Spleen (tissue), 11 donors: ENCODE results near the gene TMEM217. TPM values are rescaled to one million over a fixed set of nuclear protein-coding genes. Genes with fewer than 3 reads are reported as not detected.

Source experiments
- DNase-seq: peaks from one replicate; pipeline ENCODE4 v3.0.0-alpha.2; 2020
- H3K27ac ChIP-seq, 8 donors: fragments of 200-600 bp; sonication (generic) in 7 of 8; 1 replicate in 4 of 8; 2 replicates in 4 of 8; pipeline versions ENCODE4 v1.5.0 to v1.8.0; 2016 to 2021; ENCODE audit warnings: inconsistent platforms in 4 of 8, mild to moderate bottlenecking in 4 of 8, moderate library complexity in 1 of 8
- H3K27me3 ChIP-seq, 7 donors: fragments of 200-600 bp; sonication (generic) in 6 of 7; replicated peaks in 1 of 7; 1 replicate in 4 of 7; 2 replicates in 3 of 7; pipeline versions ENCODE4 v1.5.0 to v1.8.0; 2016 to 2021; ENCODE audit warnings: inconsistent platforms in 3 of 7, mild to moderate bottlenecking in 1 of 7
- H3K36me3 ChIP-seq, 6 donors: fragments of 200-600 bp; sonication (generic) in 5 of 6; 1 replicate in 4 of 6; 2 replicates in 2 of 6; pipeline versions ENCODE4 v1.5.0 to v1.8.0; 2016 to 2021; ENCODE audit warnings: inconsistent platforms in 2 of 6
- H3K4me1 ChIP-seq, 6 donors: fragments of 200-600 bp; sonication (generic) in 5 of 6; 1 replicate in 3 of 6; 2 replicates in 3 of 6; pipeline versions ENCODE4 v1.5.0 to v1.8.0; 2016 to 2021; ENCODE audit warnings: inconsistent platforms in 3 of 6
- H3K4me3 ChIP-seq, 8 donors: fragments of 200-600 bp; sonication (generic) in 7 of 8; 1 replicate in 4 of 8; 2 replicates in 4 of 8; pipeline versions ENCODE4 v1.5.0 to v1.8.0; 2016 to 2021; ENCODE audit warnings: inconsistent platforms in 4 of 8, mild to moderate bottlenecking in 4 of 8, moderate library complexity in 2 of 8
- H3K9me3 ChIP-seq, 8 donors: fragments of 200-600 bp; sonication (generic) in 7 of 8; 1 replicate in 4 of 8; 2 replicates in 4 of 8; pipeline versions ENCODE4 v1.5.0 to v1.8.0; 2016 to 2021; ENCODE audit warnings: inconsistent platforms in 4 of 8
- POLR2A ChIP-seq, 3 donors: fragments of 450-650 bp; IDR thresholded peaks; one replicate each; pipeline ENCODE4 v1.5.1; 2017; ENCODE audit warnings: antibody characterized with exemption in 3 of 3, mild to moderate bottlenecking in 1 of 3
- POLR2AphosphoS5 ChIP-seq, 3 donors: sonication (generic); formaldehyde crosslinking; IDR thresholded peaks; one replicate each; pipeline ENCODE4 v1.5.1; 2017; ENCODE audit warnings: antibody characterized with exemption in 3 of 3
- WGBS, 5 donors: extraction: QIAGEN DNeasy Blood & Tissue Kit in 3 of 5; methylation state at CpG; one replicate each; pipeline versions ENCODE4 v1.1.5 to v1.1.7; 2013 to 2018; 5-methylcytosine and 5-hydroxymethylcytosine counted together
- intact Hi-C: fragments of 100-400 bp; cut with DNase I; formaldehyde crosslinking; loops from one replicate; pipeline ENCODE4 v1.15.0; 2023; ENCODE audit warnings: low total_unique reads
- polyA plus RNA-seq, 3 donors: library from polyadenylated mRNA; stranded (reverse); fragments of 200-250 nt; gene quantifications; one replicate each; pipeline ENCODE4 v1.2.1, GENCODE V29; 2013
- total RNA-seq, 7 donors: library from RNA; depleted of rRNA in 3 of 7; stranded (reverse); fragments of >200 nt in 3 of 7; fragmentation: NEBNext Ultra II Directional in 4 of 7; extraction: Animal tissue kit (Norgen Biotek cat#: 25700) in 4 of 7; gene quantifications; one replicate each; pipeline versions ENCODE4 v1.1.0 to v1.2.1, GENCODE V29; 2016 to 2021
- TF ChIP-seq, protein P1 (sequence below), 11 experiments: fragments of 200-600 bp in 7 of 11; fragments of 450-650 bp in 4 of 11; sonication (generic) in 4 of 11; IDR thresholded peaks in 8 of 11; conservative IDR thresholded peaks in 3 of 11; 1 replicate in 7 of 11; 2 replicates in 4 of 11; pipeline versions ENCODE4 v1.4.0 to v1.8.0; 2016 to 2021; ENCODE audit warnings: antibody characterized with exemption in 11 of 11, inconsistent platforms in 4 of 11, mild to moderate bottlenecking in 1 of 11
- donor health status: healthy with polysubstance abuse.
- donor health status: DM: no; HTN: no; CAD: no; lungs with moderate emphysema.
- donor health status: DM: no; HTN: no; CAD: no.
- donor health status: Bipolar disorder and iron deficiency.
- donor health status: healthy.
- donor health status: DM: no; HTN: no; CAD: no.
- donor health status: DM: yes; HTN: yes; CAD: no.

TMEM217 gene
- total and polyA plus RNA-seq, 10 donors, result 0.32 to 2.3 (median 0.83) TPM; not detected in 2

GRCh38 chr6:37177077-37177934 lies 80.6 kb downstream of the TMEM217 start:
- H3K36me3 ChIP-seq, result peaks cover 0 to 41% (median 30%) of the 10 kb centered on the region in 6 donors
- peak overlapping the region in 1 of 8 donors; percentile 16 for H3K4me3 ChIP-seq
- H3K4me1 ChIP-seq, result peaks cover 46 to 95% (median 71%) of the 10 kb centered on the region in 6 donors
- no peaks in the 10 kb centered on the region for H3K27me3 ChIP-seq
- peak in 1 of 3 donors; percentile 56 for TF ChIP-seq POLR2AphosphoS5 (IDR thresholded peaks at IDR 0.05)
- no peak for TF ChIP-seq POLR2A (IDR thresholded peaks at IDR 0.05)
- TF ChIP-seq, protein P1, sequence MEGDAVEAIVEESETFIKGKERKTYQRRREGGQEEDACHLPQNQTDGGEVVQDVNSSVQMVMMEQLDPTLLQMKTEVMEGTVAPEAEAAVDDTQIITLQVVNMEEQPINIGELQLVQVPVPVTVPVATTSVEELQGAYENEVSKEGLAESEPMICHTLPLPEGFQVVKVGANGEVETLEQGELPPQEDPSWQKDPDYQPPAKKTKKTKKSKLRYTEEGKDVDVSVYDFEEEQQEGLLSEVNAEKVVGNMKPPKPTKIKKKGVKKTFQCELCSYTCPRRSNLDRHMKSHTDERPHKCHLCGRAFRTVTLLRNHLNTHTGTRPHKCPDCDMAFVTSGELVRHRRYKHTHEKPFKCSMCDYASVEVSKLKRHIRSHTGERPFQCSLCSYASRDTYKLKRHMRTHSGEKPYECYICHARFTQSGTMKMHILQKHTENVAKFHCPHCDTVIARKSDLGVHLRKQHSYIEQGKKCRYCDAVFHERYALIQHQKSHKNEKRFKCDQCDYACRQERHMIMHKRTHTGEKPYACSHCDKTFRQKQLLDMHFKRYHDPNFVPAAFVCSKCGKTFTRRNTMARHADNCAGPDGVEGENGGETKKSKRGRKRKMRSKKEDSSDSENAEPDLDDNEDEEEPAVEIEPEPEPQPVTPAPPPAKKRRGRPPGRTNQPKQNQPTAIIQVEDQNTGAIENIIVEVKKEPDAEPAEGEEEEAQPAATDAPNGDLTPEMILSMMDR (IDR thresholded peaks at IDR 0.05 in 8 of 11, conservative IDR thresholded peaks at IDR 0.05 in 3 of 11), result peak in 6 of 11 experiments; percentile 14 to 46 (median 24)
- H3K9me3 ChIP-seq, result no peaks in the 10 kb centered on the region
- peak overlapping the region in 7 of 8 donors; percentile 3 to 96 (median 46) for H3K27ac ChIP-seq
- no peak for DNase-seq
- intact Hi-C loops, result loop anchor here (5.0 kb wide), 1 partner anchor 145 kb away; no protein-coding TSS in a partner anchor
- 32 to 46% (median 40%) methylated on average over 10 of the region's 10 CpGs for WGBS, 5 donors

GRCh38 chr6:37176268-37177076 lies 81.5 kb downstream of the TMEM217 start:
- H3K4me1 ChIP-seq, result peaks cover 45 to 95% (median 71%) of the 10 kb centered on the region in 6 donors
- TF ChIP-seq POLR2AphosphoS5 (IDR thresholded peaks at IDR 0.05) (no peak), POLR2A (IDR thresholded peaks at IDR 0.05) (no peak)
- TF ChIP-seq, protein P1 (IDR thresholded peaks at IDR 0.05 in 8 of 11, conservative IDR thresholded peaks at IDR 0.05 in 3 of 11), result no peak
- intact Hi-C loops, result loop anchor here (5.0 kb wide), 1 partner anchor 144 kb away; no protein-coding TSS in a partner anchor
- H3K4me3 ChIP-seq, result peak overlapping the region in 1 of 8 donors; percentile 98
- no peak for DNase-seq
- peaks cover 0 to 46% (median 30%) of the 10 kb centered on the region in 6 donors for H3K36me3 ChIP-seq
- WGBS, 5 donors, result 84 to 94% (median 91%) methylated on average over 15 of the region's 15 CpGs
- no peaks in the 10 kb centered on the region for H3K9me3 ChIP-seq
- no peaks in the 10 kb centered on the region for H3K27me3 ChIP-seq
- peak overlapping the region in 7 of 8 donors; percentile 11 to 96 (median 89) for H3K27ac ChIP-seq

- intact Hi-C loops, result loop anchor here (5.0 kb wide), 1 partner anchor 143 kb away; no protein-coding TSS in a partner anchor
- H3K9me3 ChIP-seq, result no peaks in the 10 kb centered on the region
- peak overlapping the region; percentile 11 to 96 (median 90) for H3K27ac ChIP-seq
- peaks cover 0 to 8% (median 0%) of the 10 kb centered on the region in 7 donors for H3K27me3 ChIP-seq
- H3K4me1 ChIP-seq, result peaks cover 45 to 95% (median 77%) of the 10 kb centered on the region in 6 donors
- DNase-seq, result peak; percentile 86
- peak overlapping the region in 4 of 8 donors; percentile 90 to 98 (median 95) for H3K4me3 ChIP-seq
- WGBS, 5 donors, result 54 to 72% (median 66%) methylated on average over 18 of the region's 18 CpGs
- H3K36me3 ChIP-seq, result peaks cover 0 to 51% (median 32%) of the 10 kb centered on the region in 6 donors
- TF ChIP-seq, protein P1 (IDR thresholded peaks at IDR 0.05 in 8 of 11, conservative IDR thresholded peaks at IDR 0.05 in 3 of 11), result no peak
- peak; percentile 38 to 69 (median 56) for TF ChIP-seq POLR2AphosphoS5 (IDR thresholded peaks at IDR 0.05)
Measured at GRCh38 chr6:37175332-37176267, 82.3 kb downstream of the TMEM217 start.
